ENCODE results near the gene MBLAC1. TPM values are rescaled to one million over a fixed set of nuclear protein-coding genes. Genes with fewer than 3 reads are reported as not detected.

The MBLAC1 gene
- polyA plus RNA-seq, 3 donors = 0.57 to 0.81 (median 0.59) TPM

- Histone ChIP-seq H4K20me1 (ENCODE audit: insufficient read depth, low read length) (peaks cover 55% of the 10 kb centered on the region), H3K4me3 (replicated peaks in 1 of 3; ENCODE audit: low read depth in 2 of 3, low read length in 3 of 3) (no peak overlapping the region), H3K9me3 (replicated peaks in 1 of 2; ENCODE audit: control insufficient read depth in 1 of 2, insufficient read depth in 1 of 2, low read length in 2 of 2) (no peaks in the 10 kb centered on the region), H3K36me3 (replicated peaks in 1 of 2; ENCODE audit: control insufficient read depth in 1 of 2, insufficient read depth in 2 of 2, low read length in 2 of 2) (peaks cover 36 to 38% of the 10 kb centered on the region in 2 donors), H3K4me1 (ENCODE audit: control insufficient read depth in 1 of 2, insufficient read depth in 2 of 2, low read length in 2 of 2) (peaks cover 79 to 90% of the 10 kb centered on the region in 2 donors), H3K4me2 (replicated peaks; ENCODE audit: extremely low read depth, low read length, poor library complexity, severe bottlenecking) (no peak overlapping the region), H3K79me2 (ENCODE audit: insufficient read depth, low read length) (peaks cover 82% of the 10 kb centered on the region), H3K27ac (ENCODE audit: low read depth in 1 of 2, low read length in 2 of 2) (peak overlapping the region; percentile 30 to 51), H3K27me3 (ENCODE audit: control insufficient read depth in 2 of 2, insufficient read depth in 2 of 2, low read length in 2 of 2) (no peaks in the 10 kb centered on the region), H2AFZ (ENCODE audit: insufficient read depth, low read depth, low read length, poor library complexity, severe bottlenecking) (no peak overlapping the region), H3K9ac (ENCODE audit: insufficient read depth, low read length, poor library complexity, severe bottlenecking) (no peak overlapping the region)
- peaks cover 0 to 1% (median 0%) of the 10 kb centered on the region in 3 donors for H3K27me3 Mint-ChIP-seq (ENCODE audit: low read depth in 3 of 3)
- H3K9me3 Mint-ChIP-seq = no peaks in the 10 kb centered on the region
- TF ChIP-seq CTCF (IDR thresholded peaks at IDR 0.05) = no peak
- peak overlapping the region in 4 of 7 donors; percentile 46 to 87 (median 78) for H3K27ac Mint-ChIP-seq
- intact Hi-C loops (cut with micrococcal nuclease) = no loop called here
- peaks cover 47 to 69% of the 10 kb centered on the region in 2 donors for H3K36me3 Mint-ChIP-seq
- DNase-seq = no peak
- 92% methylated on average over 27 of the region's 30 CpGs for WGBS (ENCODE audit: insufficient coverage)
- H3K4me3 Mint-ChIP-seq = no peak overlapping the region
- H3K4me1 Mint-ChIP-seq = peaks cover 73% of the 10 kb centered on the region
These were observed 28.1 kb downstream of the MBLAC1 start for GRCh38 chr7:100154651-100155491.

- no peak overlapping the region for H3K4me3 Mint-ChIP-seq
- Histone ChIP-seq H3K27ac (ENCODE audit: low read depth in 1 of 2, low read length in 2 of 2) (peak overlapping the region in 1 of 2 donors; percentile 22), H3K4me3 (replicated peaks in 1 of 3; ENCODE audit: low read depth in 2 of 3, low read length in 3 of 3) (peak overlapping the region in 1 of 3 experiments; percentile 95), H3K4me2 (replicated peaks; ENCODE audit: extremely low read depth, low read length, poor library complexity, severe bottlenecking) (peak overlapping the region; percentile 94), H3K79me2 (ENCODE audit: insufficient read depth, low read length) (peaks cover 73% of the 10 kb centered on the region), H3K9ac (ENCODE audit: insufficient read depth, low read length, poor library complexity, severe bottlenecking) (no peak overlapping the region), H3K4me1 (ENCODE audit: control insufficient read depth in 1 of 2, insufficient read depth in 2 of 2, low read length in 2 of 2) (peaks cover 71 to 82% of the 10 kb centered on the region in 2 donors), H3K27me3 (ENCODE audit: control insufficient read depth in 2 of 2, insufficient read depth in 2 of 2, low read length in 2 of 2) (no peaks in the 10 kb centered on the region), H2AFZ (ENCODE audit: insufficient read depth, low read depth, low read length, poor library complexity, severe bottlenecking) (no peak overlapping the region), H3K9me3 (replicated peaks in 1 of 2; ENCODE audit: control insufficient read depth in 1 of 2, insufficient read depth in 1 of 2, low read length in 2 of 2) (no peaks in the 10 kb centered on the region), H3K36me3 (replicated peaks in 1 of 2; ENCODE audit: control insufficient read depth in 1 of 2, insufficient read depth in 2 of 2, low read length in 2 of 2) (peaks cover 36 to 38% of the 10 kb centered on the region in 2 donors), H4K20me1 (ENCODE audit: insufficient read depth, low read length) (peaks cover 55% of the 10 kb centered on the region)
- peaks cover 0 to 4% (median 1%) of the 10 kb centered on the region in 3 donors for H3K27me3 Mint-ChIP-seq (ENCODE audit: low read depth in 3 of 3)
- no peak for DNase-seq
- peaks cover 65% of the 10 kb centered on the region for H3K4me1 Mint-ChIP-seq
- no peak for TF ChIP-seq CTCF (IDR thresholded peaks at IDR 0.05)
- WGBS (ENCODE audit: insufficient coverage) = 98% methylated on average over 19 of the region's 20 CpGs
- peak overlapping the region in 2 of 7 donors; percentile 35 to 90 for H3K27ac Mint-ChIP-seq
- intact Hi-C loops (cut with micrococcal nuclease) = no loop called here
- H3K9me3 Mint-ChIP-seq = no peaks in the 10 kb centered on the region
- H3K36me3 Mint-ChIP-seq = peaks cover 41 to 62% of the 10 kb centered on the region in 2 donors
These were observed 29.0 kb downstream of the MBLAC1 start for GRCh38 chr7:100155553-100156317.
